22Rv1 (cell line): ENCODE data around the gene ZNF627.
A peak's percentile ranks its signal among the peaks of the same experiment; 100 is the strongest.
"Not testable (repeated sequence)": the region's sequence is repeated elsewhere in the genome, so short reads cannot be mapped to it uniquely, and the experiment has no call there.

ENCODE experiments used
- H3K27ac ChIP-seq: fragments of 450-650 bp; 2 replicates; pipeline ENCODE4 v1.5.1; 2017
- ZFX ChIP-seq: fragments of 450-650 bp; IDR thresholded peaks from 2 replicates; pipeline ENCODE4 v1.6.1; 2017; ENCODE audit warnings: antibody characterized with exemption, borderline replicate concordance
- TF ChIP-seq, protein P1 (sequence below): fragments of 450-650 bp; IDR thresholded peaks from 2 replicates; pipeline ENCODE4 v1.5.1; 2017; ENCODE audit warnings: mild to moderate bottlenecking

ZNF627 gene

DNA sequence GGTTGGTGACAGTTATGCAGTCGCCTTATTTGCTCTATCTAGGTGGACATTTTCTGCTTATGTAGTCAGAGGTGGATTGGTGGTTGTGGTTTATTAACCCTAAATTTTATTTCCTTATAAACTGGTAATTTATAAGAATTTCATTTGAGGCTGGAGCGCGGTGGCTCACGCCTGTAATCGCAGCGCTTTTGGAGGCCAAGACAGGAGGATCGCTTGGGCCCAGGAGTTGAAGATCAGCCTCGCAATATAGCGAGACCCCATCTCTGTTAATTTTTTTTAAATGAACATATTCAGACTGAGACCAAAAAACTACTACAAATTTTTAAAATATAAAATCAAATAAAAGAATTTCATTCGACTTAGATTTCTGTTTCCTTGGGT lies 810 bp downstream of the ZNF627 start:
- H3K27ac ChIP-seq = peak overlapping the region; percentile 85
- TF ChIP-seq ZFX = no peak
- TF ChIP-seq, protein P1, sequence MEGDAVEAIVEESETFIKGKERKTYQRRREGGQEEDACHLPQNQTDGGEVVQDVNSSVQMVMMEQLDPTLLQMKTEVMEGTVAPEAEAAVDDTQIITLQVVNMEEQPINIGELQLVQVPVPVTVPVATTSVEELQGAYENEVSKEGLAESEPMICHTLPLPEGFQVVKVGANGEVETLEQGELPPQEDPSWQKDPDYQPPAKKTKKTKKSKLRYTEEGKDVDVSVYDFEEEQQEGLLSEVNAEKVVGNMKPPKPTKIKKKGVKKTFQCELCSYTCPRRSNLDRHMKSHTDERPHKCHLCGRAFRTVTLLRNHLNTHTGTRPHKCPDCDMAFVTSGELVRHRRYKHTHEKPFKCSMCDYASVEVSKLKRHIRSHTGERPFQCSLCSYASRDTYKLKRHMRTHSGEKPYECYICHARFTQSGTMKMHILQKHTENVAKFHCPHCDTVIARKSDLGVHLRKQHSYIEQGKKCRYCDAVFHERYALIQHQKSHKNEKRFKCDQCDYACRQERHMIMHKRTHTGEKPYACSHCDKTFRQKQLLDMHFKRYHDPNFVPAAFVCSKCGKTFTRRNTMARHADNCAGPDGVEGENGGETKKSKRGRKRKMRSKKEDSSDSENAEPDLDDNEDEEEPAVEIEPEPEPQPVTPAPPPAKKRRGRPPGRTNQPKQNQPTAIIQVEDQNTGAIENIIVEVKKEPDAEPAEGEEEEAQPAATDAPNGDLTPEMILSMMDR = no peak

DNA sequence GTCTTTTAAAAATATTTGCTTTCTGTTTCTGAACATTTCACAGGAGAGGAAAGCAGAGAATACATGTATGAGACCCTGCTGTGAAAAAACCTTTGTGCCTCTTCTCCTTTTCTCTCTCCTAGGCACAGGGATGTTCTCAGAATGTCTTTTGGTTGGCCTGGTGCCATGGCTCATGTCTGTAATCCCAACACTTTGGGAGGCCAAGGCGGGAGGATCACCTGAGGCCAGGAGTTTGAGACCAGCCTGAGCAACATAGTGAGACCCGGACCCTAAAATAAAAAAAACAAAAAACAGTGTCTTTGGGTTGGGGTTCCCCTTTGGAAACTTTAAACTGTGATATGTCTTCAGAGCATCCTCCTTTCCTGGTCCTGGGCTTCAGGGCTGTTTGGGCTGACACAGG lies 1.5 kb downstream of the ZNF627 start:
- no peak for TF ChIP-seq ZFX
- TF ChIP-seq, protein P1 = no peak
- H3K27ac ChIP-seq = no peak overlapping the region

DNA sequence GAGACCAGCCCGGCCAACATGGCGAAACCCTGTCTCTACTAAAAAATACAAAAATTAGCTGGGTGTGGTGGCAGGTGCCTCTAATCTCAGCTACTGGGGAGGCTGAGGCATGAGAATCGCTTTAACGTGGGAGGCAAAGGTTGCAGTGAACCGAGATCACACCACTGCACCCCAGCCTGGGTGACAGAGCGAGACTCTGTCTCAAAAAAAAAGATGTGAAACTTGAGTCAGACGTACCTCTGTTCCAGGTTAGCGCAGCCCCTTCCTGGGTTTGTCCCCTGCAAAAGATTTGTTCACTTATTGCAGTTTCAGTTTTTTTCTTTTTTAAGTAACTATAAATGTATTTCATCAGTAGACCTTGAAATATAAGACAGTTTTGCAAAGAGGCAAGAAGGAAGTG lies 2.4 kb downstream of the ZNF627 start:
- not testable (repeated sequence) for H3K27ac ChIP-seq

DNA sequence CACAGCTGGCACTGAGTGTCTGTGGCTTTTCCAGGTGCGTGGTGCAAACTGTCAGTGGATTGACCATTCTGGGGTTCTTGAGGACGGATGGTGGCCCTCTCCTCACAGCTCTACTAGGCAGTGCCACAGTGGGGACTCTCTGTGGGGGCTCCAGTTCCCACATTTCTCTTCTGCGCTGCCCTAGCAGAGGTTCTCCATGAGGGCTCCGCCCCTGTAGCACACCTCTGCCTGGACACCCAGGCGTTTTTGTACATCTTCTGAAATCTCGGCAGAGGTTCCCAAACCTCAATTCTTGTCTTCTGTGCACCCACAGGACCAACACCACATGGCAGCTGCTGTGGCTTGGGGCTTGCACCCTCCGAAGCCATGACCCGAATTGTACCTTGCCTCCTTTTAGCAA lies 9.2 kb downstream of the ZNF627 start:
- no peak overlapping the region for H3K27ac ChIP-seq
- TF ChIP-seq, protein P1 = no peak
- no peak for TF ChIP-seq ZFX

DNA sequence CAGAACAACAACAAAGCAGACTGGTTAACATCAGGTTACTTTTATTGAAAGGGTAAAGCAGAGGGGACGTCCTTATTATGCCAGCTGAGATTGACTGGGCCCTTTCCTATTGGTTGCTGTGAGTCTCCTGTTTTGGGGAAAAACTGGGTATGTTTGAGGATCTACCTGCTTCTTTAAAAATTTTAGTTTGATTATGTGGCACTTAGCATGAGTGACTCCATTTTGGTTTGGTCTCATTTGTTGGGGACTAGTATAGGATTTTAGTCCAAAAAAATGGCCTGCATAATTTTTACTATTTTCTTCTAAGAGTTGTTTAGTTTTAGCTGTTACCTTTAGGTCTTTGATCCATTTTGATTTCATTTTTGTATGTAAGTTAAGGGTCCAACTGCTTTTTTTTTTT lies 14.4 kb downstream of the ZNF627 start:
- H3K27ac ChIP-seq = no peak overlapping the region
- TF ChIP-seq, protein P1 = no peak
- no peak for TF ChIP-seq ZFX

DNA sequence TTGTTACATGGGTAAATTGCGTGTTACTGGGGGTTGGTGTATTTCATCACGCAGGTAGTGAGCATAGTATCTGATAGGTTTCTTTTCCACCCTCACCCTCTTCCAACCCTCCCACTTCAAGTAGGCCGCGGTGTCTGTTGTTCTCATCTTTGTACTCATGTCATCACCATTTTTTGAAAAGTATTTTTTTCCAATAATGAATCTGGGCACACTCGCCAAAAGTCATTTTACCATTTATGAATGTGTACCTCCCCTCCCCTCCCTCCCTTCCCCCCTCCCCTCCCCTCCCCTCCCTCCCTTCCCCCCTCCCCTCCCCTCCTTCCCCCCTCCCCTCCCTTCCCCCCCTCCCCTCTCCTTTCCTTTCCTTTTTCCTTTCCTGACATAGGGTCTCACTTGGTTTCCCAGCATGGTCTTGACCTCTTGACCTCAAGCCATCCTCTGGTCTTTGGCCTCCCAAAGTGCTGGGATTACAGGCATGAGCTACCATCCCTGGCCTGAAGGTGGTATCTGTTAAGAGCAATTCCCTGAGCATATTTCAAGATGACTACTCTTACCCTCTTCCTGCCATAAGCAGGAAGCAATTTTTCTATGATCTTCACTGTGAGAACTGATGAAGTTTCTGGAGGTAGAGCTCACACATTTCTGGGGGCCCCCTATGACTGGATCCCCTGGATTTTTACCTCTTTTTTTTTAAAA lies 15.7 kb downstream of the ZNF627 start:
- no peak for TF ChIP-seq ZFX
- TF ChIP-seq, protein P1 = no peak
- H3K27ac ChIP-seq = no peak overlapping the region

DNA sequence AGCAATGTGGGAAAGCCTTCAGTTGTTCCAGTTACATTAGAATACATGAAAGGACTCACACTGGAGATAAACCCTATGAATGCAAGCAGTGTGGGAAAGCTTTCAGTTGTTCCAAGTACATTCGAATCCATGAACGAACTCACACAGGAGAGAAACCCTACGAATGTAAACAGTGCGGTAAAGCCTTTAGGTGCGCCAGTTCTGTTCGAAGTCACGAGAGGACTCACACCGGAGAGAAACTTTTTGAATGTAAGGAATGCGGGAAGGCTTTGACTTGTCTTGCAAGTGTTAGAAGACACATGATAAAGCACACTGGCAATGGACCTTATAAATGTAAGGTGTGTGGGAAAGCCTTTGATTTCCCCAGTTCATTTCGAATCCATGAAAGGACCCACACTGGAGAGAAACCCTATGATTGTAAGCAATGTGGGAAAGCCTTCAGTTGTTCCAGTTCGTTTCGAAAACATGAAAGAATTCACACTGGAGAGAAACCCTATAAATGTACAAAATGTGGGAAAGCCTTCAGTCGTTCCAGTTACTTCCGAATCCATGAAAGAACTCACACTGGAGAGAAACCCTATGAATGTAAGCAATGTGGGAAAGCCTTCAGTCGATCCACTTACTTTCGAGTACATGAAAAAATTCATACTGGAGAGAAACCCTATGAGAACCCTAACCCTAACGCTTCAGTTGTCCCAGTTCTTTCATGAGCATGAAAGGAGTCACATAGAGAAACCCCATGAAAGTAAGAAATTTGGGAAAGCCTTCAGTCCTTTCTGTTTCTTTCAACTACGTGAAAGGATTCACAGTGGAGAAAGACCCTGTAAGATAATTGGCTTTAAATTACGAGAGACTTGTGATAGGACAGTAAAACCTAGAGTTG lies 20.1 kb downstream of the ZNF627 start:
- H3K27ac ChIP-seq = no peak overlapping the region
- no peak for TF ChIP-seq ZFX
- TF ChIP-seq, protein P1 = no peak
